ENCODE results near the gene XPO5. TPM values are rescaled to one million over a fixed set of nuclear protein-coding genes. Genes with fewer than 3 reads are reported as not detected.

Gene XPO5
- total and polyA plus RNA-seq, 4 donors = 27.4 to 48.9 (median 40.4) TPM

DNA sequence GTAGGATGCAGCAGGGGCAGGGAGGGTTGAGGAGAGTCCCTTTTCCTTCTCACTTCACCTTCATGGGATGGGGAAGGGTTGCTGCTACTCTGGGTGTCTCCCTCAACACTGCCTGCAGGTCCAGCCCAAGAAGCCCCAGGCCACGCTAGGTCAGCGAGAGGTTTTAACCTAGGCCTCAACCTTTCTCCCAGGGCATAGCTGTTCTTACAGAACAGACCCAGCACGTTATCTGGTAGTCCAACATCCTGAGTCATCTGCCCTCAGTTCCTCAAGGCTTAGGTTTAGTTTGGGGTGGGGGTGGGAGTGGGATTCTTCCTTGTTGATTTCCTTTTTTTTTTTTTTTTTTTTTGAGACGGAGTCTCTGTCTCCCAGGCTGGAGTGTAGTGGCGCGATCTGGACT, 81.5 kb downstream of the XPO5 start:
- Histone ChIP-seq H3K4me3 (ENCODE audit: low read depth, low read length) (no peak overlapping the region), H3K27me3 (ENCODE audit: control insufficient read depth, insufficient read depth, low read length) (no peaks in the 10 kb centered on the region), H3K4me1 (ENCODE audit: control insufficient read depth, insufficient read depth, low read length) (peaks cover 57% of the 10 kb centered on the region), H3K27ac (ENCODE audit: low read depth, low read length) (no peak overlapping the region), H3K9me3 (ENCODE audit: control insufficient read depth, insufficient read depth, low read length) (no peaks in the 10 kb centered on the region), H3K36me3 (ENCODE audit: control insufficient read depth, insufficient read depth, low read length) (peaks cover 35% of the 10 kb centered on the region)
- WGBS (ENCODE audit: insufficient coverage) = 89% methylated on average over 2 of the region's 6 CpGs
- DNase-seq (ENCODE audit: low read depth in 4 of 6, low spot score in 6 of 6) = no peak

- peaks cover 34% of the 10 kb centered on the region for H3K36me3 ChIP-seq (ENCODE audit: control insufficient read depth, insufficient read depth, low read length)
- no peaks in the 10 kb centered on the region for H3K27me3 ChIP-seq (ENCODE audit: control insufficient read depth, insufficient read depth, low read length)
- H3K9me3 ChIP-seq (ENCODE audit: control insufficient read depth, insufficient read depth, low read length) = no peaks in the 10 kb centered on the region
- H3K4me1 ChIP-seq (ENCODE audit: control insufficient read depth, insufficient read depth, low read length) = peaks cover 52% of the 10 kb centered on the region
- 100% methylated on average over 1 of the region's 7 CpGs for WGBS (ENCODE audit: insufficient coverage)
- DNase-seq (ENCODE audit: low read depth in 4 of 6, low spot score in 6 of 6) = no peak
- H3K4me3 ChIP-seq (ENCODE audit: low read depth, low read length) = no peak overlapping the region
- peak overlapping the region; percentile 15 for H3K27ac ChIP-seq (ENCODE audit: low read depth, low read length)
Measured at GRCh38 chr6:43493833-43494232, 82.0 kb downstream of the XPO5 start.

DNA sequence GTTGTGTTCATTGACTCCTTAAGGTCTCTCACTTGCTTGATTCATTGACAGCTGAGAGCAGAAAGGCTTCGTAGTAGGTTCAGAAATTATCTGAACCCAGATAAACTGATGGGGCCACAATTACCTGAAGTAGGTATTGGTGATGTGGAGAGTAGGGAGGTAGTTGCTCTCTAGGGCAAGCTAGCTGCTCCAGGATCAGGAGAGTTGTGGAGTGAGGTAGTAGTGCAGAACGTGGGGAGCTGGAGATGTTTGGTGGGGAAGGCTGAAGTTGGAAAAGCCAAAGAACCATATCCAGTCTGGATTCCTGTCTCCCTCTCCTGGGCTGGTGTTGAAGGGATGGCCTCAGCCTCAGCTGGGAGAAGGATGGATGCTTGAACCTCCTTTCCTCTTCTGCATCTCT, 82.6 kb downstream of the XPO5 start:
- Histone ChIP-seq H3K4me3 (ENCODE audit: low read depth, low read length) (no peak overlapping the region), H3K36me3 (ENCODE audit: control insufficient read depth, insufficient read depth, low read length) (peaks cover 28% of the 10 kb centered on the region), H3K9me3 (ENCODE audit: control insufficient read depth, insufficient read depth, low read length) (no peaks in the 10 kb centered on the region), H3K27me3 (ENCODE audit: control insufficient read depth, insufficient read depth, low read length) (no peaks in the 10 kb centered on the region), H3K4me1 (ENCODE audit: control insufficient read depth, insufficient read depth, low read length) (peaks cover 49% of the 10 kb centered on the region), H3K27ac (ENCODE audit: low read depth, low read length) (peak overlapping the region; percentile 15)
- no peak for DNase-seq (ENCODE audit: low read depth in 4 of 6, low spot score in 6 of 6)
- 83% methylated on average over 2 of the region's 2 CpGs for WGBS (ENCODE audit: insufficient coverage)

DNA sequence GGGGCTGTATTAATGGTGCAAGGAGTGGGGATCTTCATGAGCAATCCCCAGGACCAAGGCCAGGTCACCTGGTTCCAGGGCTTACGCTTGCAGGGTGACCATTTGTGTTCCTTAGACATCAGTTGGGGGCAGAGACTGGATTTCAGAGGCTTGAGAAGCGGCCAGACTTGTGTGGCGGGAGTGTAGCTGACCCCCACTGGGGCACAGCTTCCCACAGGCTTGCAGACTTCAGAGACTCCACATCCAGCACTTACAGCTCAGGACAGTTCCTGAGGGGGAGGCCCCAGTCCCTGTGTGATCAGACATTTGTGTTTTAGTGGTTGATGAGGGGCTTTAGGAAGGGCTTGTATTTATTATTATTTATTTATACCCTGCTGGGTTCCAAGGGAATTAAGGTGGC, 83.2 kb downstream of the XPO5 start:
- WGBS (ENCODE audit: insufficient coverage) = 67% methylated on average over 1 of the region's 3 CpGs
- no peak overlapping the region for H3K4me3 ChIP-seq (ENCODE audit: low read depth, low read length)
- no peaks in the 10 kb centered on the region for H3K27me3 ChIP-seq (ENCODE audit: control insufficient read depth, insufficient read depth, low read length)
- no peaks in the 10 kb centered on the region for H3K9me3 ChIP-seq (ENCODE audit: control insufficient read depth, insufficient read depth, low read length)
- DNase-seq (ENCODE audit: low read depth in 4 of 6, low spot score in 6 of 6) = no peak
- peak overlapping the region; percentile 60 for H3K27ac ChIP-seq (ENCODE audit: low read depth, low read length)
- H3K4me1 ChIP-seq (ENCODE audit: control insufficient read depth, insufficient read depth, low read length) = peaks cover 48% of the 10 kb centered on the region
- peaks cover 22% of the 10 kb centered on the region for H3K36me3 ChIP-seq (ENCODE audit: control insufficient read depth, insufficient read depth, low read length)

- DNase-seq (ENCODE audit: low read depth in 4 of 6, low spot score in 6 of 6) = peak in 2 of 6 donors; percentile 73 to 85
- Histone ChIP-seq H3K27me3 (ENCODE audit: control insufficient read depth, insufficient read depth, low read length) (no peaks in the 10 kb centered on the region), H3K36me3 (ENCODE audit: control insufficient read depth, insufficient read depth, low read length) (peaks cover 19% of the 10 kb centered on the region), H3K27ac (ENCODE audit: low read depth, low read length) (peak overlapping the region; percentile 60), H3K4me3 (ENCODE audit: low read depth, low read length) (no peak overlapping the region), H3K9me3 (ENCODE audit: control insufficient read depth, insufficient read depth, low read length) (no peaks in the 10 kb centered on the region), H3K4me1 (ENCODE audit: control insufficient read depth, insufficient read depth, low read length) (peaks cover 46% of the 10 kb centered on the region)
- WGBS (ENCODE audit: insufficient coverage) = 25% methylated on average over 10 of the region's 10 CpGs
Measured at GRCh38 chr6:43491750-43492661, 83.8 kb downstream of the XPO5 start.

GRCh38 chr6:43490523-43490939, 85.3 kb downstream of the XPO5 start:
- Histone ChIP-seq H3K27ac (ENCODE audit: low read depth, low read length) (no peak overlapping the region), H3K9me3 (ENCODE audit: control insufficient read depth, insufficient read depth, low read length) (no peaks in the 10 kb centered on the region), H3K36me3 (ENCODE audit: control insufficient read depth, insufficient read depth, low read length) (peaks cover 13% of the 10 kb centered on the region), H3K27me3 (ENCODE audit: control insufficient read depth, insufficient read depth, low read length) (no peaks in the 10 kb centered on the region), H3K4me3 (ENCODE audit: low read depth, low read length) (no peak overlapping the region), H3K4me1 (ENCODE audit: control insufficient read depth, insufficient read depth, low read length) (peaks cover 34% of the 10 kb centered on the region)
- 86% methylated on average over 1 of the region's 6 CpGs for WGBS (ENCODE audit: insufficient coverage)
- no peak for DNase-seq (ENCODE audit: low read depth in 4 of 6, low spot score in 6 of 6)

DNA sequence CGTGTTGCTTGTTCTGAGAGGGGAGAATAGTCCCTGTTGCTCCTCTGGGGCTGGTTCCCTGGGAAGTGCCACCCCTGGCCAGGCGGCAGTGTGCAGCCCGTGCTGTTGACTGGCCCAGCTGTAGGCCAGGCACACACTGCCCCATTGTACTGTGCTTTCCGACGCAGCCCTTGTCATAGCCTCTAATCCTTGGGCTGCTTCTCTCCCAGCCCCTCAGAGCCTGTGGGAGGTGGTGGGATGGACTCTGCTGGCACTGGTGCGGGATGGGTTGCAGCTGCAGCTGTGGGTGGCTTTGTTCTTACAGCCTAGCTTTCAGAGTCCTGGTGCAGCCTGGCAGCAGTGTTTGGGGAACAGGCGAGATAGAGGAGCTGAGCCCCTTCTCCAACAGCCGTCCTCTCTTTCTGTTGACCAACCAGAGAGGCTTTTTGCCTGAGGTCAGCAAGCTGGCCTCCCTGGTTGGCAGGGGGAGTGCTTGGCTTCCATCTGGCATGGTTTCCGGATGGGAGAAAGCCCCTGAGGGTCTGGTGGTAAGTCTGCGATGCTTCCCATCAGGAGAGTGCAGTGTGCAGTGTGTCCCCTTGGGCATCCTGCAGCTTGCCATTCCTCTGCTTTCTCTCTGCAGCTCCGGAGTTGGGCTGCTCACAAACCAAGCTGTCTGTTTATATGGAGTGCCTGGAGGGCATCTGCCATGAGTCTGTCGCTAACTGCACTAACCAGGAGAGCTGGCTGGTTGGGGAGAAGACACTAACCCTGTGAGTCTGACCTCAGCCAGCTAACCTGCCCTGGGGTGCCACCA, 86.4 kb downstream of the XPO5 start:
- DNase-seq (ENCODE audit: low read depth in 4 of 6, low spot score in 6 of 6) = peak in 3 of 6 donors; percentile 42 to 87 (median 86)
- Histone ChIP-seq H3K4me1 (ENCODE audit: control insufficient read depth, insufficient read depth, low read length) (peaks cover 24% of the 10 kb centered on the region), H3K27ac (ENCODE audit: low read depth, low read length) (no peak overlapping the region), H3K9me3 (ENCODE audit: control insufficient read depth, insufficient read depth, low read length) (no peaks in the 10 kb centered on the region), H3K36me3 (ENCODE audit: control insufficient read depth, insufficient read depth, low read length) (peaks cover 9% of the 10 kb centered on the region), H3K27me3 (ENCODE audit: control insufficient read depth, insufficient read depth, low read length) (no peaks in the 10 kb centered on the region), H3K4me3 (ENCODE audit: low read depth, low read length) (peak overlapping the region; percentile 5)
- 37% methylated on average over 12 of the region's 12 CpGs for WGBS (ENCODE audit: insufficient coverage)

GRCh38 chr6:43488667-43489276, 87.1 kb downstream of the XPO5 start:
- DNase-seq (ENCODE audit: low read depth in 4 of 6, low spot score in 6 of 6) = no peak
- peaks cover 9% of the 10 kb centered on the region for H3K36me3 ChIP-seq (ENCODE audit: control insufficient read depth, insufficient read depth, low read length)
- WGBS (ENCODE audit: insufficient coverage) = 59% methylated on average over 4 of the region's 4 CpGs
- H3K27ac ChIP-seq (ENCODE audit: low read depth, low read length) = no peak overlapping the region
- H3K4me1 ChIP-seq (ENCODE audit: control insufficient read depth, insufficient read depth, low read length) = peaks cover 18% of the 10 kb centered on the region
- H3K27me3 ChIP-seq (ENCODE audit: control insufficient read depth, insufficient read depth, low read length) = no peaks in the 10 kb centered on the region
- no peaks in the 10 kb centered on the region for H3K9me3 ChIP-seq (ENCODE audit: control insufficient read depth, insufficient read depth, low read length)
- H3K4me3 ChIP-seq (ENCODE audit: low read depth, low read length) = no peak overlapping the region

DNA sequence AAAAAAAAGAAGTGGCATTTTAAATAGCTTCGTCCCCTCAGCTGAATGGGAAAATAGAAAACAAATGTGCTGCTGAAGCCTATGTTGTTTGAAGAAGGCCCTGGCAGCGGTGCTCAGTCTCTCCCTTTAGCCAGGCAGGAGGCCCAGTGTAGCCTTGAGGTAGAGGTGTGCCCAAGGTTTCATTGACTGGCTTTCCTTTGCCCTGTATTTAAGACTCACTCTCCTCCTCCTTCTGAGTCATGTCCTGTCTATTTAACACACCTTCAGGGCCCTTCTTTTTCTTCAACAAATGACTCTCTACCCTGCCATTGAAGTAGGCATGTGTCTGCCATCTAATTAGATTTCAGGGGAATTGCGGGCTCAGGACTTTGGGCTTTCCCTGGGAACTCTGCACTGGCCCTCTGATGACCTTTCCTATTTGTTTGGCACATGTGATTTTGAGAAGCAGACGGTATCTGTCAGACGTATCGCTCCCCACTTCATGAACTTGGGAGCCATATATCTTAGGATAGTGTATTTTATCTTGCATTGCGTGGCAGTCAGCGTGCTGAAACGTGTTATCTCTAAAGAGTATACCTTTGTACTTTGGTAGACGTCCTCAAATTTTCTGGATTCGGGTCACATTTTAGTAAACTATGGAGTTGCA, 94.1 kb downstream of the XPO5 start:
- WGBS (ENCODE audit: insufficient coverage) = 96% methylated on average over 9 of the region's 11 CpGs

More for the DNA sequence above, 94.1 kb downstream of the XPO5 start:
- Histone ChIP-seq H3K9me3 (ENCODE audit: control insufficient read depth, insufficient read depth, low read length) (no peaks in the 10 kb centered on the region), H3K4me1 (ENCODE audit: control insufficient read depth, insufficient read depth, low read length) (peaks cover 8% of the 10 kb centered on the region), H3K36me3 (ENCODE audit: control insufficient read depth, insufficient read depth, low read length) (no peaks in the 10 kb centered on the region), H3K4me3 (ENCODE audit: low read depth, low read length) (no peak overlapping the region), H3K27ac (ENCODE audit: low read depth, low read length) (no peak overlapping the region), H3K27me3 (ENCODE audit: control insufficient read depth, insufficient read depth, low read length) (no peaks in the 10 kb centered on the region)
- DNase-seq (ENCODE audit: low read depth in 4 of 6, low spot score in 6 of 6) = no peak

Data from spinal cord (tissue), 10 donors.